Panc1 (cell line): ENCODE data around the gene CDX1.

Experiments
- CTCF ChIP-seq: fragments of 450-650 bp; IDR thresholded peaks from 2 replicates; pipeline ENCODE4 v1.5.1; 2017; ENCODE audit warnings: mild to moderate bottlenecking
- POLR2AphosphoS5 ChIP-seq: IDR thresholded peaks from 2 replicates; pipeline ENCODE4 v1.6.1; 2012; ENCODE audit warnings: mild to moderate bottlenecking, low read depth, low read length, moderate library complexity
- TCF7L2 ChIP-seq: IDR thresholded peaks from 2 replicates; pipeline ENCODE4 v1.6.1; 2011; ENCODE audit warnings: mild to moderate bottlenecking, low read depth, low read length, inconsistent platforms

- no peak for TF ChIP-seq TCF7L2
- no peak; the same call in 1 of the 2 replicates for TF ChIP-seq CTCF
- no peak for TF ChIP-seq POLR2AphosphoS5
Observed at GRCh38 chr5:150167908-150168307, 1.3 kb downstream of the CDX1 start.
